Vagina (tissue), 2 donors: Measurements from ENCODE around the gene TECR.
"Not testable (repeated sequence)": the region's sequence is repeated elsewhere in the genome, so short reads cannot be mapped to it uniquely, and the experiment has no call there.

Source experiments
- CTCF ChIP-seq, 3 experiments: fragments of 450-650 bp in 2 of 3; fragments of 200-600 bp in 1 of 3; sonication (generic) in 1 of 3; IDR thresholded peaks; one replicate each; pipeline ENCODE4 v1.5.1; 2017 to 2019; ENCODE audit warnings: antibody characterized with exemption in 3 of 3, mild to moderate bottlenecking in 2 of 3, moderate library complexity in 2 of 3
- POLR2A ChIP-seq, 2 donors: fragments of 450-650 bp; IDR thresholded peaks; one replicate each; pipeline ENCODE4 v1.6.1; 2017; ENCODE audit warnings: antibody characterized with exemption in 2 of 2, mild to moderate bottlenecking in 2 of 2, moderate library complexity in 2 of 2

- not testable (repeated sequence) for TF ChIP-seq POLR2A, CTCF (IDR thresholded peaks at IDR 0.05)
Observed at GRCh38 chr19:14589433-14589832, 60.0 kb downstream of the TECR start.
